HG03039 (cell line): Measurements from ENCODE around the gene IFNAR1.
"Not testable (repeated sequence)": the region's sequence is repeated elsewhere in the genome, so short reads cannot be mapped to it uniquely, and the experiment has no call there.

Experiments used
- ATAC-seq: cut with Tn5 transposase; IDR thresholded peaks from one replicate; pipeline ENCODE4 v1.9.1; 2021; ENCODE audit warnings: mild to moderate bottlenecking, moderate library complexity; ENCODE audit not compliant: unreplicated experiment

The IFNAR1 gene

GRCh38 chr21:33305938-33306337 is 18.8 kb upstream of the IFNAR1 start:
- ATAC-seq = no peak

- peak; percentile 73 for ATAC-seq
These were observed 15.9 kb upstream of the IFNAR1 start for GRCh38 chr21:33308586-33309490.

- ATAC-seq = no peak
These were observed 15.0 kb upstream of the IFNAR1 start for GRCh38 chr21:33309778-33310177.

- ATAC-seq = no peak
These were observed 12.6 kb upstream of the IFNAR1 start for GRCh38 chr21:33312121-33312520.

- no peak for ATAC-seq
These were observed 11.6 kb upstream of the IFNAR1 start for GRCh38 chr21:33313183-33313582.

- ATAC-seq = no peak
These were observed 11.2 kb upstream of the IFNAR1 start for GRCh38 chr21:33313611-33314010.

GRCh38 chr21:33314111-33314510 is 10.7 kb upstream of the IFNAR1 start:
- ATAC-seq = no peak

GRCh38 chr21:33315946-33316710 is 8.6 kb upstream of the IFNAR1 start:
- no peak for ATAC-seq

GRCh38 chr21:33317145-33317544 is 7.6 kb upstream of the IFNAR1 start:
- ATAC-seq = no peak

GRCh38 chr21:33317786-33318486 is 6.8 kb upstream of the IFNAR1 start:
- no peak for ATAC-seq

- not testable (repeated sequence) for ATAC-seq
These were observed 3.8 kb upstream of the IFNAR1 start for GRCh38 chr21:33321005-33321404.

GRCh38 chr21:33323610-33324009 is 1.2 kb upstream of the IFNAR1 start:
- ATAC-seq = not testable (repeated sequence)

GRCh38 chr21:33325222-33326067 is 675 bp downstream of the IFNAR1 start:
- peak; percentile 24 for ATAC-seq

GRCh38 chr21:33327326-33327725 is 2.6 kb downstream of the IFNAR1 start:
- ATAC-seq = no peak

- ATAC-seq = no peak
These were observed 3.1 kb downstream of the IFNAR1 start for GRCh38 chr21:33327792-33328433.

- no peak for ATAC-seq
These were observed 6.0 kb downstream of the IFNAR1 start for GRCh38 chr21:33330726-33331125.

GRCh38 chr21:33332143-33332542 is 7.4 kb downstream of the IFNAR1 start:
- no peak for ATAC-seq

GRCh38 chr21:33334191-33334590 is 9.4 kb downstream of the IFNAR1 start:
- ATAC-seq = no peak

- ATAC-seq = no peak
These were observed 10.1 kb downstream of the IFNAR1 start for GRCh38 chr21:33334824-33335223.

- ATAC-seq = no peak
These were observed 14.4 kb downstream of the IFNAR1 start for GRCh38 chr21:33339135-33339534.
